ENCODE measurements around the gene MAP2K5. TPM values are rescaled to one million over a fixed set of nuclear protein-coding genes. Genes with fewer than 3 reads are reported as not detected.

Gene MAP2K5
- total RNA-seq, 6 experiments from 2014 or later: 5.0 to 11.6 (median 8.8) TPM

- Histone ChIP-seq H3K4me1 (no peaks in the 10 kb centered on the region), H3K27me3 (no peaks in the 10 kb centered on the region), H3K9me3 (no peaks in the 10 kb centered on the region), H3K27ac (no peak overlapping the region), H3K4me3 (no peak overlapping the region), H3K36me3 (no peaks in the 10 kb centered on the region)
- WGBS (ENCODE audit: insufficient coverage, low coverage, low lambda C conversion rate, missing lambda C conversion rate): 81% methylated on average over 3 of the region's 3 CpGs
- DNase-seq (no peak), ATAC-seq (no peak)
- TF ChIP-seq POLR2A (IDR thresholded peaks at IDR 0.05): no peak
- TF ChIP-seq, protein P1, sequence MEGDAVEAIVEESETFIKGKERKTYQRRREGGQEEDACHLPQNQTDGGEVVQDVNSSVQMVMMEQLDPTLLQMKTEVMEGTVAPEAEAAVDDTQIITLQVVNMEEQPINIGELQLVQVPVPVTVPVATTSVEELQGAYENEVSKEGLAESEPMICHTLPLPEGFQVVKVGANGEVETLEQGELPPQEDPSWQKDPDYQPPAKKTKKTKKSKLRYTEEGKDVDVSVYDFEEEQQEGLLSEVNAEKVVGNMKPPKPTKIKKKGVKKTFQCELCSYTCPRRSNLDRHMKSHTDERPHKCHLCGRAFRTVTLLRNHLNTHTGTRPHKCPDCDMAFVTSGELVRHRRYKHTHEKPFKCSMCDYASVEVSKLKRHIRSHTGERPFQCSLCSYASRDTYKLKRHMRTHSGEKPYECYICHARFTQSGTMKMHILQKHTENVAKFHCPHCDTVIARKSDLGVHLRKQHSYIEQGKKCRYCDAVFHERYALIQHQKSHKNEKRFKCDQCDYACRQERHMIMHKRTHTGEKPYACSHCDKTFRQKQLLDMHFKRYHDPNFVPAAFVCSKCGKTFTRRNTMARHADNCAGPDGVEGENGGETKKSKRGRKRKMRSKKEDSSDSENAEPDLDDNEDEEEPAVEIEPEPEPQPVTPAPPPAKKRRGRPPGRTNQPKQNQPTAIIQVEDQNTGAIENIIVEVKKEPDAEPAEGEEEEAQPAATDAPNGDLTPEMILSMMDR (IDR thresholded peaks at IDR 0.05): no peak
- intact Hi-C loops (cut with DNase I): no loop called here
Measured at GRCh38 chr15:67776600-67776999, 234.1 kb downstream of the MAP2K5 start.

DNA sequence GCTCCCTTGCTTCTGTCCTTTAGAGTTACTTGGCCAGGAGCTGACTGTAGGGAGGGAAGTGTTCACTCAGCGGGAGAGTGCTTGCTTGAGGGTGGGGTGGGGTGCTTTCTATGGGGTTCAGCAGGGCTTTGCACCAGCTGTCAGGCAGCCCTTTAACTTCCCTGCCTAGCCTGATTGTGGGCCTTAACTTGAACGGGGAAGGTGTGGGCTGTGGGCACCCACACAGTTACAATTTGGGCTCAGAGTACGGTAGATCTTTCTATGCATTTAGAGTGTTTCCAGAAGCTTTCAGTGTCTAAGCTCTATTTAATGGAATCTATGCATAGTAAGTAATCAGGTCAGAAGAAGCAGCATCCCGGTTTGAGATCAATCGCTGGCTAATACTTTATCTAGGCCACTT is 234.6 kb downstream of the MAP2K5 start:
- intact Hi-C loops (cut with DNase I): no loop called here
- Histone ChIP-seq H3K9me3 (no peaks in the 10 kb centered on the region), H3K27ac (no peak overlapping the region), H3K4me1 (no peaks in the 10 kb centered on the region), H3K27me3 (no peaks in the 10 kb centered on the region), H3K36me3 (no peaks in the 10 kb centered on the region), H3K4me3 (no peak overlapping the region)
- 75% methylated on average over 5 of the region's 5 CpGs for whole genome bisulfite sequencing (ENCODE audit: insufficient coverage, low coverage, low lambda C conversion rate, missing lambda C conversion rate)
- no peak for TF ChIP-seq POLR2A (IDR thresholded peaks at IDR 0.05)
- TF ChIP-seq, protein P1 (IDR thresholded peaks at IDR 0.05): no peak
- no peak for DNase-seq
- no peak for ATAC-seq

DNA sequence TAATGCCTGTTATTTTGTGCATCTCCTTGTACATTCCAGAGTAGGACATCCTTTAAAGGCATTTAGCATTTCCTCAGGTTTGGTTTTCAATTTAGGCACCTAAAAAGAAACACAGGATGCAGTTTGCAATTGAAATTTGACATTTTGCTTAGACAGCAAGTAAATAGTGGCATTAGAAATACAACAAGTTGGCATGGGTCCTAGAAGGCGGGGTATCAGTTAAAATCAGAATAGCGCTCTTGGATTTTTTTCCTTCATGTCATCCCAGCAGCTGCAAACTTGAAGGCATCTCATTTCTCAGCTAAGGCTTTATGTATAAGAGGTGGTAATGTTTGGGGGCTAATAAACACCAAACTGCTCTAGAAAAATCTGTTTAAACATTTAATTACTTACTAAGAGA is 235.3 kb downstream of the MAP2K5 start:
- Histone ChIP-seq H3K36me3 (no peaks in the 10 kb centered on the region), H3K4me1 (no peaks in the 10 kb centered on the region), H3K27me3 (no peaks in the 10 kb centered on the region), H3K9me3 (no peaks in the 10 kb centered on the region), H3K4me3 (no peak overlapping the region), H3K27ac (no peak overlapping the region)
- WGBS (ENCODE audit: insufficient coverage, low coverage, low lambda C conversion rate, missing lambda C conversion rate): 85% methylated on average over 2 of the region's 2 CpGs
- intact Hi-C loops (cut with DNase I): no loop called here
- ATAC-seq: no peak
- DNase-seq: no peak
- no peak for TF ChIP-seq POLR2A (IDR thresholded peaks at IDR 0.05)
- TF ChIP-seq, protein P1 (IDR thresholded peaks at IDR 0.05): no peak

- Histone ChIP-seq H3K27ac (no peak overlapping the region), H3K36me3 (no peaks in the 10 kb centered on the region), H3K4me3 (no peak overlapping the region), H3K27me3 (no peaks in the 10 kb centered on the region), H3K4me1 (no peaks in the 10 kb centered on the region), H3K9me3 (no peaks in the 10 kb centered on the region)
- intact Hi-C loops (cut with DNase I): no loop called here
- ATAC-seq: no peak
- WGBS (ENCODE audit: insufficient coverage, low coverage, low lambda C conversion rate, missing lambda C conversion rate): 84% methylated on average over 5 of the region's 5 CpGs
- DNase-seq: no peak
- no peak for TF ChIP-seq POLR2A (IDR thresholded peaks at IDR 0.05)
- TF ChIP-seq, protein P1 (IDR thresholded peaks at IDR 0.05): no peak
Measured at GRCh38 chr15:67778968-67779548, 236.6 kb downstream of the MAP2K5 start.

All from right lobe of liver (tissue), 6 donors.